ENCODE data around the gene CD300LG.

The CD300LG gene

GRCh38 chr17:43854498-43854897, 7.5 kb downstream of the CD300LG start:
- no peak for TF ChIP-seq PATZ1 (CRISPR knock-in tag; IDR thresholded peaks at IDR 0.05; ENCODE audit: borderline replicate concordance)
- no peak for TF ChIP-seq POU6F1 (CRISPR knock-in tag; IDR thresholded peaks at IDR 0.05; ENCODE audit: borderline replicate concordance, low read depth)
- TF ChIP-seq TOX (CRISPR knock-in tag; IDR thresholded peaks at IDR 0.05; ENCODE audit: borderline replicate concordance) = no peak
- TF ChIP-seq, protein P1, sequence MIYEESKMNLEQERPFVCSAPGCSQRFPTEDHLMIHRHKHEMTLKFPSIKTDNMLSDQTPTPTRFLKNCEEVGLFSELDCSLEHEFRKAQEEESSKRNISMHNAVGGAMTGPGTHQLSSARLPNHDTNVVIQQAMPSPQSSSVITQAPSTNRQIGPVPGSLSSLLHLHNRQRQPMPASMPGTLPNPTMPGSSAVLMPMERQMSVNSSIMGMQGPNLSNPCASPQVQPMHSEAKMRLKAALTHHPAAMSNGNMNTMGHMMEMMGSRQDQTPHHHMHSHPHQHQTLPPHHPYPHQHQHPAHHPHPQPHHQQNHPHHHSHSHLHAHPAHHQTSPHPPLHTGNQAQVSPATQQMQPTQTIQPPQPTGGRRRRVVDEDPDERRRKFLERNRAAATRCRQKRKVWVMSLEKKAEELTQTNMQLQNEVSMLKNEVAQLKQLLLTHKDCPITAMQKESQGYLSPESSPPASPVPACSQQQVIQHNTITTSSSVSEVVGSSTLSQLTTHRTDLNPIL (CRISPR knock-in tag; IDR thresholded peaks at IDR 0.05; ENCODE audit: low read depth) = no peak
- TF ChIP-seq ARNTL (CRISPR knock-in tag; IDR thresholded peaks at IDR 0.05; ENCODE audit: borderline replicate concordance, low read depth) = no peak
- no peak for TF ChIP-seq CSDC2 (CRISPR knock-in tag; IDR thresholded peaks at IDR 0.05)
- TF ChIP-seq SNAI2 (CRISPR knock-in tag; IDR thresholded peaks at IDR 0.05) = no peak

DNA sequence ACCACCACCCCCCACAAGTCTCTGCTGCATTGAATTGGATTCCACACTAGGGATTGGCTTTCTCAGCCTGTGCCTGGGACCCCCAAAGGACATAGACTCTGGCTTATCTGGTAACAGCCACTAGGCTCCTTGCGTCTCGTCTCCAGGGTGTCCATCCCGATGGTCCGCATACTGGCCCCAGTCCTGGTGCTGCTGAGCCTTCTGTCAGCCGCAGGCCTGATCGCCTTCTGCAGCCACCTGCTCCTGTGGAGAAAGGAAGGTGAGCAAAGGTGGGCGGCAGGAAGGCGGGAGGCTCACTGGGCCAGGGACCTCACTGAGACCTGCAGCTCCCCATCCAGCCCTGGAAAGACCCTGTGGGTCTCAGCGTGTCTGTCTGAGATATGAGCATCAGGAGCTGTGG, 8.1 kb downstream of the CD300LG start:
- no peak for ATAC-seq

More at GRCh38 chr17:43854498-43854897, 7.5 kb downstream of the CD300LG start:
- ATAC-seq = no peak

DNA sequence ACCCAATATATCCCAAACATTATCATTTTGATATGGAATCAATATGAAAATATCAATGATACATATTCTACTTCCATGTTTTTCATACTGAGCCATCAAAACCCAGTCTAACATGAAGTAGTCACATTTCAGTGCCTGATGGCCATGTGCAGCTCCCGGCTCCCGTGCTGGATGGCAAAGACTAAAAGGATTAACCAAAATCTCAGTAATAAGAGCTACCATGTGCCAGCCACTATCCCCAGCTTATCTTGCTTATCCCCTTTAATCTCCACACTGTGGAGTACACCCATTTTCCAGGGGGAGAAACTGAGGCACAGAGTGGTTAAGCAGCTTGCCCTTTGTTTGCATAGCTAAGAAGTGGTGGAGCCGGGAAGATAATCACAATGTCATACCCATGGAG, 9.2 kb downstream of the CD300LG start:
- ATAC-seq = no peak
- TF ChIP-seq PPARA (CRISPR knock-in tag; IDR thresholded peaks at IDR 0.05; ENCODE audit: borderline replicate concordance) (no peak), ZNF565 (CRISPR knock-in tag; conservative IDR thresholded peaks at IDR 0.05; ENCODE audit: low read depth) (no peak), TCF4 (CRISPR knock-in tag; IDR thresholded peaks at IDR 0.05; ENCODE audit: borderline replicate concordance) (no peak), TSHZ2 (CRISPR knock-in tag; IDR thresholded peaks at IDR 0.05) (no peak), ZNF70 (CRISPR knock-in tag; IDR thresholded peaks at IDR 0.05) (no peak), ESRRG (CRISPR knock-in tag; IDR thresholded peaks at IDR 0.05) (no peak), ZFP30 (CRISPR knock-in tag; IDR thresholded peaks at IDR 0.05) (no peak), OSR1 (CRISPR knock-in tag; IDR thresholded peaks at IDR 0.05) (no peak), TOX (CRISPR knock-in tag; IDR thresholded peaks at IDR 0.05; ENCODE audit: borderline replicate concordance) (no peak), BACH2 (CRISPR knock-in tag; IDR thresholded peaks at IDR 0.05; ENCODE audit: borderline replicate concordance) (no peak), ZC3H10 (CRISPR knock-in tag; IDR thresholded peaks at IDR 0.05) (no peak), ARNTL (CRISPR knock-in tag; IDR thresholded peaks at IDR 0.05; ENCODE audit: borderline replicate concordance, low read depth) (no peak), SNAI2 (CRISPR knock-in tag; IDR thresholded peaks at IDR 0.05) (no peak), POU6F1 (CRISPR knock-in tag; IDR thresholded peaks at IDR 0.05; ENCODE audit: borderline replicate concordance, low read depth) (no peak), ZNF8 (CRISPR knock-in tag; IDR thresholded peaks at IDR 0.05) (no peak), PATZ1 (CRISPR knock-in tag; IDR thresholded peaks at IDR 0.05; ENCODE audit: borderline replicate concordance) (no peak), CSDC2 (CRISPR knock-in tag; IDR thresholded peaks at IDR 0.05) (no peak)
- TF ChIP-seq, protein P1 (CRISPR knock-in tag; IDR thresholded peaks at IDR 0.05; ENCODE audit: low read depth) = no peak
- TF ChIP-seq, protein P2, sequence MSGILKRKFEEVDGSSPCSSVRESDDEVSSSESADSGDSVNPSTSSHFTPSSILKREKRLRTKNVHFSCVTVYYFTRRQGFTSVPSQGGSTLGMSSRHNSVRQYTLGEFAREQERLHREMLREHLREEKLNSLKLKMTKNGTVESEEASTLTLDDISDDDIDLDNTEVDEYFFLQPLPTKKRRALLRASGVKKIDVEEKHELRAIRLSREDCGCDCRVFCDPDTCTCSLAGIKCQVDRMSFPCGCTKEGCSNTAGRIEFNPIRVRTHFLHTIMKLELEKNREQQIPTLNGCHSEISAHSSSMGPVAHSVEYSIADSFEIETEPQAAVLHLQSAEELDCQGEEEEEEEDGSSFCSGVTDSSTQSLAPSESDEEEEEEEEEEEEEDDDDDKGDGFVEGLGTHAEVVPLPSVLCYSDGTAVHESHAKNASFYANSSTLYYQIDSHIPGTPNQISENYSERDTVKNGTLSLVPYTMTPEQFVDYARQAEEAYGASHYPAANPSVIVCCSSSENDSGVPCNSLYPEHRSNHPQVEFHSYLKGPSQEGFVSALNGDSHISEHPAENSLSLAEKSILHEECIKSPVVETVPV (CRISPR knock-in tag; IDR thresholded peaks at IDR 0.05) = no peak

More for the DNA sequence above, 8.1 kb downstream of the CD300LG start:
- TF ChIP-seq ISL1 (CRISPR knock-in tag; IDR thresholded peaks at IDR 0.05) = no peak
- no peak for TF ChIP-seq GLIS3 (CRISPR knock-in tag; IDR thresholded peaks at IDR 0.05)
- no peak for TF ChIP-seq ZNF8 (CRISPR knock-in tag; IDR thresholded peaks at IDR 0.05)
- TF ChIP-seq BACH2 (CRISPR knock-in tag; IDR thresholded peaks at IDR 0.05; ENCODE audit: borderline replicate concordance) = no peak
- no peak for TF ChIP-seq ZNF565 (CRISPR knock-in tag; conservative IDR thresholded peaks at IDR 0.05; ENCODE audit: low read depth)
- no peak for TF ChIP-seq RARB (CRISPR knock-in tag; IDR thresholded peaks at IDR 0.05)
- no peak for TF ChIP-seq ESRRG (CRISPR knock-in tag; IDR thresholded peaks at IDR 0.05)
- TF ChIP-seq PPARA (CRISPR knock-in tag; IDR thresholded peaks at IDR 0.05; ENCODE audit: borderline replicate concordance) = no peak
- TF ChIP-seq OSR1 (CRISPR knock-in tag; IDR thresholded peaks at IDR 0.05) = no peak

Measured in SK-N-SH treated with all-trans-retinoic acid at 6 μM for 48 hours (cell line).